Stromal cell of bone marrow (primary cell): ENCODE data around the gene STRAP.
A peak's percentile ranks its signal among the peaks of the same experiment; 100 is the strongest.
"Not testable (repeated sequence)": the region's sequence is repeated elsewhere in the genome, so short reads cannot be mapped to it uniquely, and the experiment has no call there.

Experiments used
- DNase-seq: peaks from one replicate; pipeline ENCODE4 v3.0.0-alpha.2; 2012; ENCODE audit warnings: low read depth

The STRAP gene

GRCh38 chr12:15924956-15925355, 42.8 kb downstream of the STRAP start:
- no peak for DNase-seq

GRCh38 chr12:15928346-15928745, 46.2 kb downstream of the STRAP start:
- peak; percentile 46 for DNase-seq

GRCh38 chr12:15928870-15929571, 46.8 kb downstream of the STRAP start:
- no peak for DNase-seq

- DNase-seq, result no peak
Observed at GRCh38 chr12:15931590-15932053, 49.4 kb downstream of the STRAP start.

- DNase-seq, result no peak
Observed at GRCh38 chr12:15932327-15932726, 50.1 kb downstream of the STRAP start.

GRCh38 chr12:15932971-15933370, 50.8 kb downstream of the STRAP start:
- no peak for DNase-seq

- DNase-seq, result peak; percentile 26
Observed at GRCh38 chr12:15933751-15934150, 51.6 kb downstream of the STRAP start.

- DNase-seq, result no peak
Observed at GRCh38 chr12:15936751-15937150, 54.6 kb downstream of the STRAP start.

GRCh38 chr12:15937902-15938301, 55.7 kb downstream of the STRAP start:
- DNase-seq, result no peak

GRCh38 chr12:15939111-15939510, 56.9 kb downstream of the STRAP start:
- no peak for DNase-seq

- DNase-seq, result no peak
Observed at GRCh38 chr12:15942475-15942874, 60.3 kb downstream of the STRAP start.

- not testable (repeated sequence) for DNase-seq
Observed at GRCh38 chr12:15943519-15943918, 61.3 kb downstream of the STRAP start.

GRCh38 chr12:15948461-15948860, 66.3 kb downstream of the STRAP start:
- not testable (repeated sequence) for DNase-seq
